HT-29 (cell line): ENCODE results near the gene ESR1. TPM values are rescaled to one million over a fixed set of nuclear protein-coding genes. Genes with fewer than 3 reads are reported as not detected.
"Not testable (repeated sequence)": the region's sequence is repeated elsewhere in the genome, so short reads cannot be mapped to it uniquely, and the experiment has no call there.

Experiments used
- DNase-seq: peaks from one replicate; pipeline ENCODE4 v3.0.0-alpha.2; 2015; ENCODE audit warnings: low spot score
- total RNA-seq: library from RNA; depleted of rRNA; stranded (reverse); fragments of >200 nt; shearing (Covaris generic); gene quantifications from 2 replicates; pipeline ENCODE4 v1.2.3, GENCODE V29; 2014

Gene ESR1
- total RNA-seq, 1 experiment from 2014 or later: not detected

- DNase-seq: not testable (repeated sequence)
These were observed 86.9 kb downstream of the ESR1 start for GRCh38 chr6:151894426-151894825.

- not testable (repeated sequence) for DNase-seq
These were observed 91.7 kb downstream of the ESR1 start for GRCh38 chr6:151899221-151899620.

- not testable (repeated sequence) for DNase-seq
These were observed 92.3 kb downstream of the ESR1 start for GRCh38 chr6:151899796-151900195.

GRCh38 chr6:151900256-151900655 lies 92.8 kb downstream of the ESR1 start:
- no peak for DNase-seq

- no peak for DNase-seq
These were observed 93.5 kb downstream of the ESR1 start for GRCh38 chr6:151901009-151901411.

GRCh38 chr6:151904631-151905030 lies 97.1 kb downstream of the ESR1 start:
- no peak for DNase-seq

GRCh38 chr6:151905072-151905471 lies 97.6 kb downstream of the ESR1 start:
- no peak for DNase-seq

GRCh38 chr6:151905854-151906253 lies 98.4 kb downstream of the ESR1 start:
- DNase-seq: no peak

- DNase-seq: no peak
These were observed 103.9 kb downstream of the ESR1 start for GRCh38 chr6:151911401-151911800.

GRCh38 chr6:151914484-151914883 lies 107.0 kb downstream of the ESR1 start:
- DNase-seq: no peak

GRCh38 chr6:151916075-151916474 lies 108.6 kb downstream of the ESR1 start:
- DNase-seq: no peak

GRCh38 chr6:151916680-151917164 lies 109.2 kb downstream of the ESR1 start:
- no peak for DNase-seq

- DNase-seq: no peak
These were observed 110.2 kb downstream of the ESR1 start for GRCh38 chr6:151917531-151918329.

GRCh38 chr6:151940307-151940706 lies 132.8 kb downstream of the ESR1 start:
- no peak for DNase-seq

- peak; percentile 20 for DNase-seq
These were observed 140.7 kb downstream of the ESR1 start for GRCh38 chr6:151948002-151948743.

GRCh38 chr6:151958332-151958731 lies 150.8 kb downstream of the ESR1 start:
- DNase-seq: no peak

GRCh38 chr6:151959086-151959485 lies 151.6 kb downstream of the ESR1 start:
- DNase-seq: no peak

- no peak for DNase-seq
These were observed 154.3 kb downstream of the ESR1 start for GRCh38 chr6:151961809-151962208.

- DNase-seq: no peak
These were observed 154.9 kb downstream of the ESR1 start for GRCh38 chr6:151962246-151962846.

GRCh38 chr6:151963001-151963400 lies 155.5 kb downstream of the ESR1 start:
- DNase-seq: no peak

GRCh38 chr6:151964412-151964811 lies 156.9 kb downstream of the ESR1 start:
- not testable (repeated sequence) for DNase-seq

GRCh38 chr6:151974061-151974617 lies 166.7 kb downstream of the ESR1 start:
- DNase-seq: no peak
